ENCODE measurements around the gene SORT1. TPM values are rescaled to one million over a fixed set of nuclear protein-coding genes. Genes with fewer than 3 reads are reported as not detected.
"Not testable (repeated sequence)": the region's sequence is repeated elsewhere in the genome, so short reads cannot be mapped to it uniquely, and the experiment has no call there.

The SORT1 gene
- total RNA-seq: under 1 TPM; 0.66 to 0.78 TPM

GRCh38 chr1:109397581-109398342, at the start of gene SORT1:
TSS of gene SORT1 (minus strand) at chr1:109397918. CDS start at chr1:109397892, 26 bp downstream.
- no peak within 1 kb of the TSS for H3K27ac Mint-ChIP-seq
- peaks cover 37% of the 10 kb centered on the region for H3K27me3 Mint-ChIP-seq

GRCh38 chr1:109445949-109446695, 48.4 kb upstream of the SORT1 start:
- not testable (repeated sequence) for H3K9me3 Mint-ChIP-seq; H3K4me1 Mint-ChIP-seq; ATAC-seq (replicated peaks); H3K4me3 Mint-ChIP-seq; H3K27ac Mint-ChIP-seq; H3K36me3 Mint-ChIP-seq (ENCODE audit: low read depth)
- peaks cover 16% of the 10 kb centered on the region for H3K27me3 Mint-ChIP-seq

More at GRCh38 chr1:109397581-109398342, at the start of gene SORT1:
- H3K4me1 Mint-ChIP-seq: peaks cover 4% of the 10 kb centered on the region
- ATAC-seq (replicated peaks): peak; percentile 89
- peak within 1 kb of the TSS; percentile 73 for H3K4me3 Mint-ChIP-seq
- H3K36me3 Mint-ChIP-seq (ENCODE audit: low read depth): peaks cover 46% of the 10 kb centered on the region
- no peaks in the 10 kb centered on the region for H3K9me3 Mint-ChIP-seq

- no peaks in the 10 kb centered on the region for H3K36me3 Mint-ChIP-seq (ENCODE audit: low read depth)
- no peak for ATAC-seq (replicated peaks)
- H3K4me3 Mint-ChIP-seq: no peak overlapping the region
- no peaks in the 10 kb centered on the region for H3K9me3 Mint-ChIP-seq
- H3K4me1 Mint-ChIP-seq: no peaks in the 10 kb centered on the region
- H3K27ac Mint-ChIP-seq: no peak overlapping the region
- H3K27me3 Mint-ChIP-seq: peaks cover 9% of the 10 kb centered on the region
Observed at GRCh38 chr1:109444346-109444745, 46.6 kb upstream of the SORT1 start.

- H3K4me1 Mint-ChIP-seq: no peaks in the 10 kb centered on the region
- peaks cover 9% of the 10 kb centered on the region for H3K27me3 Mint-ChIP-seq
- no peaks in the 10 kb centered on the region for H3K36me3 Mint-ChIP-seq (ENCODE audit: low read depth)
- ATAC-seq (replicated peaks): no peak
- no peak overlapping the region for H3K4me3 Mint-ChIP-seq
- H3K9me3 Mint-ChIP-seq: no peaks in the 10 kb centered on the region
- H3K27ac Mint-ChIP-seq: no peak overlapping the region
Observed at GRCh38 chr1:109443476-109443875, 45.8 kb upstream of the SORT1 start.

- Mint-ChIP-seq H3K9me3 (no peaks in the 10 kb centered on the region), H3K36me3 (ENCODE audit: low read depth) (no peaks in the 10 kb centered on the region), H3K4me3 (no peak overlapping the region), H3K4me1 (no peaks in the 10 kb centered on the region), H3K27ac (no peak overlapping the region), H3K27me3 (peaks cover 4% of the 10 kb centered on the region)
- ATAC-seq (replicated peaks): no peak
Observed at GRCh38 chr1:109441069-109441468, 43.4 kb upstream of the SORT1 start.

- Mint-ChIP-seq H3K4me1 (no peaks in the 10 kb centered on the region), H3K36me3 (ENCODE audit: low read depth) (no peaks in the 10 kb centered on the region), H3K9me3 (no peaks in the 10 kb centered on the region), H3K27ac (no peak overlapping the region), H3K4me3 (no peak overlapping the region), H3K27me3 (peaks cover 6% of the 10 kb centered on the region)
- ATAC-seq (replicated peaks): peak; percentile 80
Observed at GRCh38 chr1:109438798-109439297, 41.1 kb upstream of the SORT1 start.

GRCh38 chr1:109434484-109434883, 36.8 kb upstream of the SORT1 start:
- no peak overlapping the region for H3K4me3 Mint-ChIP-seq
- H3K4me1 Mint-ChIP-seq: no peaks in the 10 kb centered on the region
- no peaks in the 10 kb centered on the region for H3K36me3 Mint-ChIP-seq (ENCODE audit: low read depth)
- H3K27ac Mint-ChIP-seq: no peak overlapping the region
- H3K9me3 Mint-ChIP-seq: no peaks in the 10 kb centered on the region
- peaks cover 6% of the 10 kb centered on the region for H3K27me3 Mint-ChIP-seq
- ATAC-seq (replicated peaks): no peak

GRCh38 chr1:109433322-109433721, 35.6 kb upstream of the SORT1 start:
- Mint-ChIP-seq H3K4me1 (no peaks in the 10 kb centered on the region), H3K9me3 (no peaks in the 10 kb centered on the region), H3K27me3 (peaks cover 6% of the 10 kb centered on the region), H3K4me3 (no peak overlapping the region), H3K36me3 (ENCODE audit: low read depth) (no peaks in the 10 kb centered on the region), H3K27ac (no peak overlapping the region)
- no peak for ATAC-seq (replicated peaks)

- H3K36me3 Mint-ChIP-seq (ENCODE audit: low read depth): no peaks in the 10 kb centered on the region
- ATAC-seq (replicated peaks): no peak
- H3K4me3 Mint-ChIP-seq: no peak overlapping the region
- H3K9me3 Mint-ChIP-seq: no peaks in the 10 kb centered on the region
- no peak overlapping the region for H3K27ac Mint-ChIP-seq
- H3K27me3 Mint-ChIP-seq: peaks cover 6% of the 10 kb centered on the region
- H3K4me1 Mint-ChIP-seq: peaks cover 3% of the 10 kb centered on the region
Observed at GRCh38 chr1:109432336-109432735, 34.6 kb upstream of the SORT1 start.

- Mint-ChIP-seq H3K4me1 (peaks cover 20% of the 10 kb centered on the region), H3K27ac (peak overlapping the region; percentile 39), H3K36me3 (ENCODE audit: low read depth) (peaks cover 36% of the 10 kb centered on the region), H3K27me3 (no peaks in the 10 kb centered on the region), H3K9me3 (no peaks in the 10 kb centered on the region), H3K4me3 (peak overlapping the region; percentile 92)
- ATAC-seq (replicated peaks): no peak
Observed at GRCh38 chr1:109427171-109427467, 29.4 kb upstream of the SORT1 start.

- Mint-ChIP-seq H3K36me3 (ENCODE audit: low read depth) (peaks cover 42% of the 10 kb centered on the region), H3K9me3 (no peaks in the 10 kb centered on the region), H3K4me3 (peak within 1 kb of the TSS; percentile 92), H3K27ac (peak within 1 kb of the TSS; percentile 39), H3K27me3 (no peaks in the 10 kb centered on the region), H3K4me1 (peaks cover 22% of the 10 kb centered on the region)
- peak; percentile 96 for ATAC-seq (replicated peaks)
Observed at GRCh38 chr1:109426281-109427170, 28.8 kb upstream of the SORT1 start, which contains the start of gene PSMA5. TSS of gene PSMA5 (minus strand) at chr1:109426448. CDS start at chr1:109426330, 118 bp downstream.

GRCh38 chr1:109425391-109426280, 27.9 kb upstream of the SORT1 start:
- peak overlapping the region; percentile 92 for H3K4me3 Mint-ChIP-seq
- no peaks in the 10 kb centered on the region for H3K27me3 Mint-ChIP-seq
- peak; percentile 56 for ATAC-seq (replicated peaks)
- H3K4me1 Mint-ChIP-seq: peaks cover 22% of the 10 kb centered on the region
- peaks cover 51% of the 10 kb centered on the region for H3K36me3 Mint-ChIP-seq (ENCODE audit: low read depth)
- H3K27ac Mint-ChIP-seq: peak overlapping the region; percentile 39
- no peaks in the 10 kb centered on the region for H3K9me3 Mint-ChIP-seq

- no peaks in the 10 kb centered on the region for H3K9me3 Mint-ChIP-seq
- H3K4me3 Mint-ChIP-seq: peak overlapping the region; percentile 92
- peak overlapping the region; percentile 39 for H3K27ac Mint-ChIP-seq
- H3K4me1 Mint-ChIP-seq: peaks cover 22% of the 10 kb centered on the region
- no peaks in the 10 kb centered on the region for H3K27me3 Mint-ChIP-seq
- peaks cover 72% of the 10 kb centered on the region for H3K36me3 Mint-ChIP-seq (ENCODE audit: low read depth)
- ATAC-seq (replicated peaks): no peak
Observed at GRCh38 chr1:109423498-109423897, 25.8 kb upstream of the SORT1 start.

Data from activated T-helper 17 cell treated with anti-CD3 and anti-CD28 coated beads, Interleukin-2, amount 50 U/mL, for 72 hours (primary cell).